Keratinocyte (primary cell): ENCODE data around the gene IDH3A. TPM values are rescaled to one million over a fixed set of nuclear protein-coding genes. Genes with fewer than 3 reads are reported as not detected.

Source experiments
- DNase-seq: peaks from one replicate; pipeline ENCODE4 v3.0.0-alpha.2; 2011; ENCODE audit warnings: low read depth, missing footprints, low spot score
- FAIRE-seq: peaks from 2 replicates; lab custom pipeline; 2011; peaks lifted over from hg19 to GRCh38; lab: Jason Lieb, UNC
- H2AFZ ChIP-seq: 2 replicates; pipeline ENCODE4 v1.6.0; 2012; ENCODE audit warnings: low read length, control low read depth, inconsistent platforms; ENCODE audit not compliant: control insufficient read depth
- H3K27ac ChIP-seq: 2 replicates; pipeline ENCODE4 v1.5.1; 2011; ENCODE audit warnings: low read length; ENCODE audit not compliant: control insufficient read depth, insufficient read depth
- H3K27me3 ChIP-seq: 3 replicates; pipeline ENCODE4 v1.6.0; 2011; ENCODE audit warnings: low read length; ENCODE audit not compliant: control insufficient read depth, insufficient read depth; ENCODE audit errors: extremely low read depth
- H3K36me3 ChIP-seq, 2 experiments: 2 replicates in 1 of 2; 3 replicates in 1 of 2; pipeline ENCODE4 v1.5.1; 2011; ENCODE audit warnings: low read length in 2 of 2, mild to moderate bottlenecking in 1 of 2; ENCODE audit not compliant: control insufficient read depth in 2 of 2, insufficient read depth in 2 of 2; ENCODE audit errors: extremely low read depth in 1 of 2
- H3K4me1 ChIP-seq: 3 replicates; pipeline ENCODE4 v1.5.1; 2011; ENCODE audit warnings: low read length; ENCODE audit not compliant: control insufficient read depth, insufficient read depth; ENCODE audit errors: extremely low read depth
- H3K4me2 ChIP-seq: 3 replicates; pipeline ENCODE4 v1.6.0; 2011; ENCODE audit warnings: low read depth, low read length; ENCODE audit not compliant: control insufficient read depth, insufficient read depth; ENCODE audit errors: extremely low read depth
- H3K4me3 ChIP-seq, 3 experiments: fragments of 200-600 bp in 1 of 3; sonication (generic) in 1 of 3; 2 replicates in 2 of 3; 3 replicates in 1 of 3; pipeline ENCODE4 v1.5.1; 2011 to 2016; ENCODE audit warnings: low read length in 3 of 3, mild to moderate bottlenecking in 3 of 3, control low read depth in 2 of 3, inconsistent platforms in 1 of 3, low read depth in 1 of 3, mixed read lengths in 1 of 3, mixed run types in 1 of 3, moderate library complexity in 1 of 3; ENCODE audit not compliant: control insufficient read depth in 2 of 3, insufficient read depth in 2 of 3; ENCODE audit errors: extremely low read depth in 1 of 3
- H3K79me2 ChIP-seq: 2 replicates; pipeline ENCODE4 v1.6.0; 2012; ENCODE audit warnings: low read length; ENCODE audit not compliant: control insufficient read depth, insufficient read depth
- H3K9ac ChIP-seq: 3 replicates; pipeline ENCODE4 v1.6.0; 2011; ENCODE audit warnings: low read length; ENCODE audit not compliant: control insufficient read depth, insufficient read depth; ENCODE audit errors: extremely low read depth
- H3K9me1 ChIP-seq: 3 replicates; pipeline ENCODE4 v1.6.0; 2011; ENCODE audit warnings: low read length; ENCODE audit not compliant: control insufficient read depth, insufficient read depth; ENCODE audit errors: extremely low read depth
- H3K9me3 ChIP-seq: 2 replicates; pipeline ENCODE4 v1.5.1; 2012; ENCODE audit warnings: low read depth, low read length; ENCODE audit not compliant: control insufficient read depth
- H4K20me1 ChIP-seq: 3 replicates; pipeline ENCODE4 v1.6.0; 2011; ENCODE audit warnings: low read length; ENCODE audit not compliant: control insufficient read depth, insufficient read depth; ENCODE audit errors: extremely low read depth
- CTCF ChIP-seq, 3 experiments: IDR thresholded peaks in 1 of 3; conservative IDR thresholded peaks in 1 of 3; optimal IDR thresholded peaks in 1 of 3; 2 replicates in 2 of 3; 3 replicates in 1 of 3; pipeline versions ENCODE3 to v1.5.1; 2011; ENCODE audit warnings: low read length in 3 of 3, mild to moderate bottlenecking in 3 of 3, moderate library complexity in 2 of 3, control low read depth in 1 of 3, inconsistent platforms in 1 of 3; ENCODE audit not compliant: insufficient read depth in 2 of 3; ENCODE audit errors: extremely low read depth in 1 of 3
- EZH2 ChIP-seq: IDR thresholded peaks from one replicate; pipeline ENCODE4 v1.6.1; 2012; ENCODE audit warnings: inconsistent platforms, mild to moderate bottlenecking, low read length, moderate library complexity
- dilution Hi-C: fragments of 300-500 bp; cut with MboI; formaldehyde crosslinking; loops from one replicate; pipeline ENCODE4 v1.7.0; 2020; ENCODE audit warnings: low sequenced_read_pairs; ENCODE audit not compliant: extremely low pct_ligation_motif_present
- polyA plus RNA-seq, 5 experiments: library from polyadenylated mRNA; depleted of rRNA in 3 of 5; stranded (reverse) in 3 of 5; stranded (forward) in 1 of 5; unstranded in 1 of 5; fragments of >200 nt; gene quantifications; 1 replicate in 1 of 5; 2 replicates in 3 of 5; 3 replicates in 1 of 5; pipeline versions ENCODE4 v1.2.1 to v1.2.3, GENCODE V29; 2011 to 2012; ENCODE audit warnings: missing spikeins in 2 of 5, low read depth in 1 of 5, low replicate concordance in 1 of 5

Gene IDH3A
- polyA plus RNA-seq, 1 donor (not counting 4 experiments of a cell fraction or from before 2014, with no cell fraction given): 118 TPM

DNA sequence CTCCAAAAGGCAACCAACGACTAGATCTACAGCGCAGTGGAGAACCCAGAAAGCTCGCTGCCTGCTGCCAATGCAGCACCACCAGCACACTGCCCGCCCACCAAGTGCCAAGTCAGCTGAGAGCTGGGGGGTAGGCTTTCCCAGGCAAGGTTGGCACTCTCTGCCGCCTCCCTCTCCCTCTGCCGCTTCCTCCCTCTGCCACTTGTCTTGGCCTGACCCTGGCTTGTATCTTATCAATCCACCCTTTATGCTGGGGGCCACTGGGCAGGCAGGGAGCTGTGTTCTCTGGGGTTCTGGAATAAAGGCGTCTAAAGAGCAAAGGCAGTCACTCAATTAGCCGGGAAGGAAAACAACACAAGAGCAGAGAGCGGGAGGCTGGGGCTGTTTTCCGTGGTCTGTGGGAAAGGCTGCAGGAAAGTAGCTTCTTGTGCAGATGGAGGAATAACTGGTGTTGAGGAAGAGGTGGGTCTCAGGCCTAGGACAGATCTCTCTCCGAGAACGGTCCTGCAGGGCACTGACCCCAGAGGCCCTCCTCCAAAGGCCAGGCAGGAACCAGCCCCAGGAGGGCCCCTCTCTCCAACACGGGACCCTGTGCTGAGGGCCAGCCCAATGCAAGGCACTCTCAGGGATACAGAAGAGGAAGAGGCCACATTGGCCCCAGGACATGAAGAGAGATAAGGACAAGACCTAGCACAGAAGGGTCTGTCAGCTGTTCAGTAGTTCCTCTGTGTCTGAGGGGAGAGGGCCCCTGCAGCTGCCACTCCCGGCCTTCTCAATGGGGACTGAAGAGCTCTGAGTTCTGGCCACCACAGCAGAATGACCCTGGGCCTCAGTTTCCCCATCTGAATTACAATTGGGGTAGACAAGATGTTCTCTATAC, 54.4 kb downstream of the IDH3A start:
- H3K4me2 ChIP-seq: no peak overlapping the region
- no peak overlapping the region for H2AFZ ChIP-seq
- H3K4me3 ChIP-seq: no peak overlapping the region
- no peaks in the 10 kb centered on the region for H3K9me3 ChIP-seq
- H3K79me2 ChIP-seq: no peaks in the 10 kb centered on the region
- TF ChIP-seq EZH2: no peak
- TF ChIP-seq CTCF (optimal IDR thresholded peaks at IDR 0.05 in 1 of 3, IDR thresholded peaks at IDR 0.05 in 1 of 3, conservative IDR thresholded peaks at IDR 0.05 in 1 of 3; ENCODE audit: extremely low read depth in 1 of 3, insufficient read depth in 2 of 3, low read length in 3 of 3): no peak
- no peak overlapping the region for H3K27ac ChIP-seq
- dilution Hi-C loops: no loop called here
- H3K9ac ChIP-seq: no peak overlapping the region
- H3K36me3 ChIP-seq: no peaks in the 10 kb centered on the region
- H4K20me1 ChIP-seq: no peaks in the 10 kb centered on the region
- DNase-seq (no peak), FAIRE-seq (no peak)
- H3K9me1 ChIP-seq: no peaks in the 10 kb centered on the region
- H3K27me3 ChIP-seq: peaks cover 12% of the 10 kb centered on the region
- H3K4me1 ChIP-seq: peaks cover 8% of the 10 kb centered on the region

GRCh38 chr15:78204351-78205309, 55.5 kb downstream of the IDH3A start:
- H3K9ac ChIP-seq: no peak overlapping the region
- FAIRE-seq: no peak
- no peak overlapping the region for H2AFZ ChIP-seq
- no peaks in the 10 kb centered on the region for H4K20me1 ChIP-seq
- no peak overlapping the region for H3K4me2 ChIP-seq
- peaks cover 12% of the 10 kb centered on the region for H3K27me3 ChIP-seq
- no peaks in the 10 kb centered on the region for H3K36me3 ChIP-seq
- H3K4me3 ChIP-seq: no peak overlapping the region
- H3K4me1 ChIP-seq: peaks cover 12% of the 10 kb centered on the region
- dilution Hi-C loops: no loop called here
- no peak overlapping the region for H3K27ac ChIP-seq
- no peaks in the 10 kb centered on the region for H3K9me1 ChIP-seq
- H3K9me3 ChIP-seq: no peaks in the 10 kb centered on the region
- TF ChIP-seq CTCF (optimal IDR thresholded peaks at IDR 0.05 in 1 of 3, IDR thresholded peaks at IDR 0.05 in 1 of 3, conservative IDR thresholded peaks at IDR 0.05 in 1 of 3; ENCODE audit: extremely low read depth in 1 of 3, insufficient read depth in 2 of 3, low read length in 3 of 3): no peak
- no peak for TF ChIP-seq EZH2
- DNase-seq: no peak
- no peaks in the 10 kb centered on the region for H3K79me2 ChIP-seq
